GM21360 (cell line): ENCODE results near the gene RAP1GDS1.
A peak's percentile ranks its signal among the peaks of the same experiment; 100 is the strongest.
"Not testable (repeated sequence)": the region's sequence is repeated elsewhere in the genome, so short reads cannot be mapped to it uniquely, and the experiment has no call there.

Experiments used
- ATAC-seq: cut with Tn5 transposase; IDR thresholded peaks from one replicate; pipeline ENCODE4 v1.9.1; 2021; ENCODE audit warnings: mild to moderate bottlenecking, moderate library complexity; ENCODE audit not compliant: unreplicated experiment

Gene RAP1GDS1

GRCh38 chr4:98479590-98479989 is 218.4 kb downstream of the RAP1GDS1 start:
- not testable (repeated sequence) for ATAC-seq

- no peak for ATAC-seq
Measured at GRCh38 chr4:98480535-98480934, 219.4 kb downstream of the RAP1GDS1 start.

- ATAC-seq = no peak
Measured at GRCh38 chr4:98481167-98481566, 220.0 kb downstream of the RAP1GDS1 start.

GRCh38 chr4:98482503-98482846 is 221.3 kb downstream of the RAP1GDS1 start:
- ATAC-seq = peak; percentile 14

GRCh38 chr4:98482847-98483806 is 221.9 kb downstream of the RAP1GDS1 start:
- ATAC-seq = peak; percentile 94

GRCh38 chr4:98484031-98484430 is 222.8 kb downstream of the RAP1GDS1 start:
- ATAC-seq = no peak

GRCh38 chr4:98485816-98486345 is 224.7 kb downstream of the RAP1GDS1 start:
- no peak for ATAC-seq

- no peak for ATAC-seq
Measured at GRCh38 chr4:98490251-98490650, 229.1 kb downstream of the RAP1GDS1 start.

GRCh38 chr4:98491899-98492559 is 230.8 kb downstream of the RAP1GDS1 start:
- no peak for ATAC-seq

- ATAC-seq = peak; percentile 76
Measured at GRCh38 chr4:98493296-98493695, 232.1 kb downstream of the RAP1GDS1 start.
